Kidney tubule cell (primary cell): ENCODE measurements around the gene PGGT1B.

ENCODE experiments used
- DNase-seq: peaks from one replicate; pipeline ENCODE4 v3.0.0-alpha.2; 2018; ENCODE audit warnings: low spot score

Gene PGGT1B

GRCh38 chr5:115262321-115263077 lies at the start of gene PGGT1B:
TSS of gene PGGT1B (minus strand) at chr5:115262877. CDS start at chr5:115262851, 26 bp downstream.
- peak; percentile 78 for DNase-seq

DNA sequence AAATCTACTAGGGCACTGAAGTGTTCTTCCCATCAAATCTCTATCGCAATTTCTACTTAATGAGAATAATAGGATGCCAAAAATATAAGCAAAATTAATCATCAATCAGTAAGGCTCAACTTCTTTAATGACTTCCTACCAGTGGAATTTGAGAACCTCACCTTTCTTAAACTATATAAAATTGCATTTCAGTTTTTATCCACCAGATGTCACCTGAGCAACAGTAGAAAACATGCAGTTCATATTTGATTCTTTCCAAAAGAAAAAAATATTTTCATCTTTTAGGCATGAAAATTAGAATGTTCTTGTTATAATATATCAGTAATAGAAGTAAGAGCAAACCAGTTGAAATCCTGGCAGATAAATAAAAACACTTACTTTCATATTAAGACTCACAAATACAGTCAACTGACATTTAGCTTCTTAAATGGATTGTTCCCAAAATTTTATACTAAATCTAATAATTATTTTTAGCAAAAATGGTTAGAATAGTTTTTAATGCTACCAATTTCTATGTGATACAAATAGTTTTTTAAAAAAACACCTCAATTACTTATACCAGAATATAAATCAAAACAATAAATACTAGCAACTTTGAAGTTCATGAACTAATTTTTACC lies 47.2 kb upstream of the PGGT1B start:
- peak; percentile 75 for DNase-seq

GRCh38 chr5:115308815-115309214 lies 46.1 kb upstream of the PGGT1B start:
- no peak for DNase-seq

GRCh38 chr5:115306011-115306536 lies 43.4 kb upstream of the PGGT1B start:
- no peak for DNase-seq

DNA sequence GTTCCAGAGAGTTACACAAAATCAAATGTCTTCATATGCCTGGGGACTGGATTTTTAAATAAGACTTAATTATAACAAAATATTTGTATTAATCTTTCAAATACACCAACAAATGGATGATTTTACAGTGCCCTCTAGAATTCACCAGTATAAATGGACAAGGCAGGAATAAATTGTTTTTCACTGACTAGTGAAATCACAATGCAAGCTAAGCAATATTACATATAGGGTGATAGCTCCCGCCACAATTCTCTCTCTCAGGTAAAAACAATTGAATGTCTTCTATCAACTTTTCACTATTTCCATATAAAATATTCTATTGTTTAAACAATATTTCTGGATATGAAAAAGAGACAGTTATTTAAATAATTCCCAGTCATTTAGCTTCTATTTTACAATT lies 41.8 kb upstream of the PGGT1B start:
- no peak for DNase-seq

GRCh38 chr5:115298811-115299210 lies 36.1 kb upstream of the PGGT1B start:
- DNase-seq, result no peak

DNA sequence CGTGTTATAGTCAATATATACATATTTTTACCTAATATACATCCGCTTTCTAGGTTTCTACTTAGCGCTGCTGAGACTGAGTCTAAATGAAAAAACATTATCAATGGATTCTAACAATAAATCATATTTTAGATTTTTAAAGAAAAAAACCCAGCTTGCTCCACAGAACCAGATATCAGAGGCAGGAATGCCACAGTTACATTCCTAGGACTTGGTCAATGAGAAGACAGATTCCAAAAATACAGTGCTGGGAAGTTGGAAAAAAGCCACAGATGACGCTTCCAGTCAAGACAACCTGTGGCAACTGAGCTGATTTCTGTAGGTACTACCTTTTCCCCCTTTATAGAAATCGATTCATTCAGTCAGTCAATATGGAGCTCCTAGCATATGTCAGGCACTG lies 34.4 kb upstream of the PGGT1B start:
- DNase-seq, result peak; percentile 36

DNA sequence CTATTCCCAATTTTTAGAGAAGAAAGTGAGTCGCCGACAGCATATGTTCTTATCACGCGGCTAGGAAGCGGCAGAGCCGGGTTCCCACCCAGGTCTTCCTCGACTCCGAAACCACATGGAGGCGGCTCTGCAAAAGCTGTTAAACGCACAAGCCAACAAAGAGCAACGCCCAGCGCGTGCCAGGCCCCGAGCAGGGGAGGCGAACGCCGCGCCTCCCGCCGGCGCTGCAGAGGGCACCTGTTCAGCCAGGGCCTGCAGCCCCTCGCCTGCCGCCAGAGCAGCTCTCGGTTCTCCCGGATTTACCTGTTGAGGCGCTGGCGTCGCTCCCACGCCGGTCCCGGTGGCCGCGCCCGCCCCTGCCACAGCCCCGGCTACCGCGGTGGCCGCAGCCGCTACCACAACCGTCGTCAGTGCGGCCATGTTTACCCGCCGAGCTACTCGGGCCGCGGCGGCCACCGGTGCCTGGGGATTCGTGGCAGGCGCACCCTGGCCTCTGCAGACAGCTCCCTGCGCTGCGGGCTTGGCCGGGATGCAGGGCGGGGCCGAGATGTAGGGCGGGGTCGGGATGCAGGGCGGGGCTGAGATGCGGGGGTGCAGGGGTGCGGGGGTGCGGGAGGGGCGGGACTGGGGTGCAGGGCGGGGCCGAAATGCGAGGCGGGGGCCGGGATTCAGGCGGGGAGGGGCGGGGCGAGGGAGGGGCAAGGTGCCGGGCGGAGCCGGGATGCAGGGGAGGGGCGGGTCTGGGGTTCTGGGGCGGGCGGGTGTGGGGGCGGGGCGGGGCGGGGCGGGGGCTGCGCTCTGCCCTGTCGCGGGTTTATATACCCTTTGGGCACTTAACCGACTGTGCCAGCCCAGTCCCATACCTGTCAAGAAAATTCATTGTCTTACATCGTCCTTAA lies 33.7 kb upstream of the PGGT1B start, which contains the start of gene CCDC112:
CCDC112 (minus strand) TSS at position 531 of the 899 bp plus-strand sequence; CDS start at position 420, 111 bp downstream.
- peak; percentile 82 for DNase-seq

GRCh38 chr5:115295777-115296123 lies 33.1 kb upstream of the PGGT1B start:
- DNase-seq, result no peak

- no peak for DNase-seq
Observed at GRCh38 chr5:115291397-115291796, 28.7 kb upstream of the PGGT1B start.

DNA sequence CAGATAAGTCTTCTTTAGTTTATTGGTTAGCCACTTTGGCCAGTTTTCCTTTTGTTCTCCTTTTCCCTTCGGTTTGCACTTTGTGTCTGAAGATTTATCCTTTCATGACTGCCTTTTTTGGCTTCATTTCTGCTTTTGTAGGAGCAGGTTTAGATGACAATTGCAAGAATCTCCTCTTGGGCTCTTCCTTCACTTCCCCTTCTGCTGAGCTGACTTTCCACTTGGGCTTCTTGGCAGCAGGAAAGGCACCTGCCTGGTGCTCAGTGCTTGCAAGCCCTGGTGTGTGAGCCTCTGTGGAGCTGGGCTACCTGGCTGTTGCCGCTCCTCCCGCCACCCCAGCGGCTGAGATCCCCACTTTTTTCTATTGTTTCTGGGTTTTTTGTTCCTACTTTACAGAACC lies 26.4 kb upstream of the PGGT1B start:
- no peak for DNase-seq

DNA sequence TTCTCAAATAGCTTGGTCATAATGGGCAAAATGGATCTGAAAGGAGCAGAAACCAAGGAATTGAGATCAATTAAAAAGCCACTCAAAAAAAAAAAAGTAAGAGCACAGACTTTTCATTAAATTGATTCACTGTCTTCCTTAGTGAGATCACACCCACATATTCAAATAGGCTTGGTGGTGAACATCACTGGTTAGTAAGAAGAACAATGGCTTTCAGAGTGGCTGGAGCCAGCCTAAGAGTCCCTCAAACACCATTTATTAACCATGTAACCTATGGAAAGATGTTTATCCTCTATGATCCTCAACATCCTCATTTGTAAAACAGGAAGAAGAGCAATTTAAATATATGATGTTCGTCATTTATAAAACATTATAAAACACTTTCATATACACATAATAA lies 21.3 kb upstream of the PGGT1B start:
- no peak for DNase-seq

GRCh38 chr5:115282131-115282530 lies 19.5 kb upstream of the PGGT1B start:
- no peak for DNase-seq

DNA sequence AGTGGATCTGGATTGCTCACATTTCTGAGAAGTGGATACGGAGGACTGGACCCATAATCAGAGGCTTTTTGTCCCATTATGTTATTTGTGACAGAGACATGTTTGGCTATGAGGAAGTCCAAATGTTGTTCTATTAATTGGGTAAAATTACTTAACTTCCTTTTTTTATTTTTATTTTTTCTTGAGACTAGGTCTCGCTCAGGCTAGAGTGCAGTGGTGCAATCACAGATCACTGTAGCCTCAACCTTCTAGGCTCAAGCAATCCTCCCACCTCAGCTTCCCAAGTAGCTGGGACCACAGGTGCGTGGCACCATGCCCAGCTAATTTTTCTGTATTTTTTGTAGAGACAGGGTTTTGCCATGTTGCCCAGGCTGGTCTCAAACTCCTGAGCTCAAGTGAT lies 11.9 kb upstream of the PGGT1B start:
- DNase-seq, result no peak

DNA sequence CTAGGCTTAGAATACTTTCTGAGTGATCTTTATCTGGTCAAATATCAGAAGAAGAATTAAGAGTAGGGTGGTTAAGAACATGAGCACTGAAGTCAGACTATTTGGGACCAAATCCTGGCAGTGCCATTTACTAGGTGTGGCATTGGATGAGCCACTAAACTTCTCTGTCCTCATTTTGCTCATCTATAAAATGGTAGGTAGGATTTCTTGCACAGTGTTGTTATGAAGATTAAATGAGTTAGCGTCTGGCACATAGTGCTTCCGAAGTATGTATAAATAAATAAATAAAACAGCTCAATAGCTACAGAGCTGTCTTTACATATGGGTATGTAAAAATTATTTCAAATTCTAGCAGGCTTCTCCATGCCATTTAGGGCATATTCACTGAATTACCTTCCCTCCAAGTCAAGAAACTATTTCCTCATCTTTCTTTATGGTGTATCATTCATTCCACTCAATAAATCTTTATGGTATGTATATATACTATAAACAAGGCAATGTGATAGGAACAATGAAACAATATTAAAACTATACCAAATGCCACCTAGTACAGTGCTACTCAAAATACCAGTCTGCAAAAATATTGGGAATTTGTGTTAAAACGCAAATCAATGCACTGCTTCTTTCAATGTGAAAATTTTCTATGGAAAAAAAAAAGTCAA lies 9.8 kb upstream of the PGGT1B start:
- no peak for DNase-seq

GRCh38 chr5:115271295-115272050 lies 8.8 kb upstream of the PGGT1B start:
- DNase-seq, result no peak

- DNase-seq, result peak; percentile 77
Observed at GRCh38 chr5:115267617-115268016, 4.9 kb upstream of the PGGT1B start.

- no peak for DNase-seq
Observed at GRCh38 chr5:115265220-115265619, 2.5 kb upstream of the PGGT1B start.

GRCh38 chr5:115264786-115265185 lies 2.1 kb upstream of the PGGT1B start:
- no peak for DNase-seq

DNA sequence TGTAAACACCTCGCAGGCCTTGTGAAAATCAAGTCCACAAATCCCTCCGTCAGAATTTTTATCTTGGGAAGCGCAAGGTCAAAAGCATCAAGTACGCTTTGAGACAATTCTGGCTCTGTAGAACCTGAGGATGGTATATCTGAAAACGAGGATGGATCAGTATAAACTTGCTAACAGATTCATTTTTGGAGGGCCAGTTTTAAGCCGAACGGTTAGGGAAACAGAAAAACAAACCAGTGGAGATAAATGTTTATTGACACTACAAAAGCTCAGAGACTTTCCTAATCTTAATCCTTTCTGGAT lies 352 bp upstream of the PGGT1B start:
- DNase-seq, result no peak

GRCh38 chr5:115262011-115262320 lies 711 bp downstream of the PGGT1B start:
- DNase-seq, result peak; percentile 34

DNA sequence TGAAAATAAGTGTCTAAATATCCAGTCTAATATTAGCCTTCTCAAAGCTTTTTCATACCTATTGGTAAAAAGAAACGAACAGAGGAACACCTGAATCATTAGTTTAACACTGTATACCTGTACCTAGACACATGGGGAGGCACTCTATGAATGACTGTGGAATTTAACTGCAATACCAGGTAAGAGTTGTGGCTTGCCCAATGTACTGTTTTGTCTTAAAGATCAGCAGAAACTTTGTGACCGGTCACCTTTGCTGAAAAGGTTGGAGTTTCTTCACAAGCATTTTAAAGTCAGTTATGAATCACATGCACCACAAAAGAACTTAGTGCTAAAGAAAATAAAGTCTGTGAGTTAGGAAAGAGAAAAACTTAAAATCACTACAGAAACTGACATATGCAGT lies 2.4 kb downstream of the PGGT1B start:
- DNase-seq, result no peak
